GM12874 (cell line): ENCODE data around the gene FRYL.

Experiments used
- CTCF ChIP-seq: IDR thresholded peaks from 2 replicates; pipeline ENCODE4 v1.5.1; 2011; ENCODE audit warnings: low read depth, mild to moderate bottlenecking, control low read depth, low read length, moderate library complexity; ENCODE audit not compliant: insufficient read depth

Gene FRYL

DNA sequence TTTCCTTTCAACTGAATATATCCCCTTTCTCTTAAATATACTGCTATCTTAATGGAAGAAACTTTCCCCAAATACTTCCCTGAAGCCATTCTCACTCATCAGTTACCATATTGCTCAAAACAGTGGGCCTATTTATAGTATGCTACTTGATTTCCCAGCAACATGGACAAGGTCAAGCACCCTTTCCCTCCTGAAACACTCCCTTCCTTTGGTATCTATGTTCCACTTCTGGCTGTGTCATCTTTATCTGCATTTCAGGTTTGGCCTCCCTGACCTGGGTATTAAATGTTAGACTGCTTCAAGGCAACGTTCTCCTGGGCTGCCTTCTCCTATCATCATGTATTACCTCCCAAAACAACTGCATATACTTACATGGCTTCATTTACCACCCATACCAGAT, 188.7 kb downstream of the FRYL start:
- TF ChIP-seq CTCF, result no peak

DNA sequence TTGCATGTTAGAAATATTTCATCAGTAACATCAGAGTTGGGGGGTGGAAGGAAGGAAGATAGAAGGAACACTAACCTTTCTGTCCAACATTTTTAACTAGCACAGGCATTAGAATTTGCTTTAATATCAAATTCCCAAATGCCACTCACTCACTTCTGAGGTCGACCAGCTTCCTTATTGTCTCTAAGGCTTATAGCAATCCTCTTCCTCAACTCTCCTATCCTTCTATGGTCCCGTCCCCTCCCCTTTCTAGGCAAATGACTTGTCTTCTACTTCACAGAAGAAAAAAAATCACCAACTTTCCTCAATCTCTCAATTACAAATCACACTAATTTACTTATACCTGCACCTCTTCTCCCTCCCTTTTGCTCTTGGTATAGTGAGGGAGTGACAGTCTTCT, 189.2 kb downstream of the FRYL start:
- no peak for TF ChIP-seq CTCF

DNA sequence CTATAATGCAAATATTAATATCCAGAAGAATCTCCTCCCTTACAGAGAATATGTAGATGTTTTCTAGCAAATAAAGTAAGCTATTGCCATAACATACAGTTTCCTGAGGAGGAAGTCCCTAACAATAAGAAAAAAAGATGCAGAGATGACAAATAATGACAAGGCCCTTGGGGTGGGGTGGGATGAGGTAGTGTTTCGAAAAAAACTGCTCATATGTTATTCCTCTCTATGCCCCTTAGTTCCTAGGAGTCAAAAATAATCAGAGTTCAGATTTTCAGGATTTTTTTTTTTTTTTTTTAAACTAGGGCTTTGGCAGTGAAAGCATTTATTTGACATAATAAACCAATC, 191.0 kb downstream of the FRYL start:
- no peak for TF ChIP-seq CTCF

GRCh38 chr4:48588230-48589097, 191.6 kb downstream of the FRYL start:
- no peak for TF ChIP-seq CTCF

DNA sequence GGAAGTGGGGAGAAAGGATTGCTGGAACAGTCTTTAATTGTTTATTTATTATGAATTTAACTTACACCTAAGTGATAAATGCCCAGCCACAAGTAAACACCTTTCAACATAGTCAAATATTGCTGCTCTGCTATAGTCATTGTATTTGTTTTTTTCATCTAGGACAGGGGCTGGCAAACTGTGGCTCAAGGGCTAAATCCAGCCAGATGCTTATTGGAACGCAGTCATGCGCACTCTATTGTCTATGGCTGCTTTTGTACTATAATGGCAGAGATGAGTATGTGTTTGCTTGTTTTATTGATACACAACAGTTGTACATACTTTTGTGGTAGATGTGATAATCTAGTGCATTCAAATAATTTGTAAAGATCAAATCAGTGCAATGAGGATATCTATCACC, 194.7 kb downstream of the FRYL start:
- TF ChIP-seq CTCF, result no peak

DNA sequence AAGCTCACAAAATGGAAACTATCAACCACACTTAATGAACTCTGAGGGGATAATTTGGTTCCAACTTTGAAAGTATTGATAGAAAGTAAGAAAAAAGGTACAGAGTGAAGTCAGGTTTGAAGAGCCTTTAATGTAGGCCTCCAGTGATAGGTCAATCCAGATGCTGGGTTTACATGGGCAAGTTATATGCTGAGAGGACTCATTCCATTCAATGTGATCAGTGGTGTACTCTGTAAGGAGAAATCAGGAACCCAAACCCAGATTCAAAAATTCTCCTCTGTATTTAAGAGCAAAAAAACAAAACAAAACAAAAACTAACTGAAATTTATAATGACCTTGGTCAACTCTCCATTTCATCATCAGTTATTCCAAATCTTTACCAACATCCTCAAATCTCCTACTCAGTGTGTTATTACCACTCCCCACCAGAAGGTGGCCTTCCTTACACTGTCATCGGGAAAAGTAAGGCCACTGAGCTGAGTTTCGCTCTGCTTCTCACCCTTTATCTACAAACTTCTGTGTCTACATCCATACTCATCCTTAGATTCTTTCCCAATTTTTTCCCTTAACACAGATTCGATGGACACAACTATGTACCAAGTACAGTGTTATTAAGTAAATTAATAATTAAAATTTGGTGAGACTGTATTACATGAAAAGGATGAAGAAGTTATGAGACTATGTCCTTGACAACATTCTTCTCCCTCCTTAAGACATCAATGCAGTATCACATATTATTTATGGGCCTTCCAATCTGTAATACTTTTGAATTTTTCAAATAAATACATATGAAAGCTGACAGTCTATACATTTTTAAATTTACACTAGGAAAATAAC, 201.7 kb downstream of the FRYL start:
- peak; percentile 69 for TF ChIP-seq CTCF

- TF ChIP-seq CTCF, result no peak
Observed at GRCh38 chr4:48575964-48576363, 204.1 kb downstream of the FRYL start.
